ENCODE results near the gene PHACTR3. TPM values are rescaled to one million over a fixed set of nuclear protein-coding genes. Genes with fewer than 3 reads are reported as not detected.

The PHACTR3 gene
- total RNA-seq, 1 experiment from 2014 or later: 30.6 TPM

- Histone ChIP-seq H3K4me2 (ENCODE audit: low read length) (no peak overlapping the region), H3K9me2 (replicated peaks; ENCODE audit: low read length) (no peaks in the 10 kb centered on the region), H3K9me3 (ENCODE audit: low read length) (no peaks in the 10 kb centered on the region), H3K9ac (ENCODE audit: low read length) (no peak overlapping the region), H3K4me3 (ENCODE audit: low read length) (no peak overlapping the region), H3K36me3 (ENCODE audit: low read depth, low read length) (no peaks in the 10 kb centered on the region), H3K4me1 (ENCODE audit: insufficient read depth, low read length) (peaks cover 13% of the 10 kb centered on the region; the same call in 1 of the 2 replicates), H3K27ac (ENCODE audit: low read length) (no peak overlapping the region), H3F3A (ENCODE audit: low read length, unreplicated experiment) (no peaks in the 10 kb centered on the region), H3K79me2 (ENCODE audit: low read length) (no peaks in the 10 kb centered on the region), H2AFZ (ENCODE audit: low read length) (no peak overlapping the region), H4K20me1 (ENCODE audit: low read length) (no peaks in the 10 kb centered on the region), H3K27me3 (ENCODE audit: low read length) (no peaks in the 10 kb centered on the region)
- CTCF ChIA-PET: interaction anchor here (0.6 kb wide), 1 partner anchor 63 kb away, joined by 3 read pairs; no protein-coding TSS in a partner anchor
- no TSS peak for BruUV-seq (replicated peaks)
- TF ChIP-seq EZH2 (IDR thresholded peaks at IDR 0.05; ENCODE audit: low read length, unreplicated experiment): no peak
- TF ChIP-seq CTCF (conservative IDR thresholded peaks at IDR 0.05; ENCODE audit: low read depth, low read length): no peak
- no peak for TF ChIP-seq EZH2phosphoT487 (IDR thresholded peaks at IDR 0.05; ENCODE audit: borderline replicate concordance, low read length)
- intact Hi-C loops (cut with micrococcal nuclease): no loop called here
- POLR2A ChIA-PET (ENCODE audit: unreplicated experiment): no interaction called here
- DNase-seq (no peak), ATAC-seq (no peak)
Measured at GRCh38 chr20:59786801-59787537, 182.6 kb downstream of the PHACTR3 start.

GRCh38 chr20:59787538-59787890 is 183.2 kb downstream of the PHACTR3 start:
- ATAC-seq (no peak), DNase-seq (no peak)
- no peaks in the 10 kb centered on the region for H3K36me3 ChIP-seq (ENCODE audit: low read depth, low read length)
- POLR2A ChIA-PET (ENCODE audit: unreplicated experiment): no interaction called here
- no peak overlapping the region for H3K4me3 ChIP-seq (ENCODE audit: low read length)
- H3K27me3 ChIP-seq (ENCODE audit: low read length): no peaks in the 10 kb centered on the region
- peaks cover 13% of the 10 kb centered on the region; the same call in 1 of the 2 replicates for H3K4me1 ChIP-seq (ENCODE audit: insufficient read depth, low read length)
- intact Hi-C loops (cut with micrococcal nuclease): no loop called here
- no peaks in the 10 kb centered on the region for H3K9me3 ChIP-seq (ENCODE audit: low read length)
- no TSS peak for BruUV-seq (replicated peaks)
- TF ChIP-seq EZH2 (IDR thresholded peaks at IDR 0.05; ENCODE audit: low read length, unreplicated experiment) (no peak), EZH2phosphoT487 (IDR thresholded peaks at IDR 0.05; ENCODE audit: borderline replicate concordance, low read length) (no peak), CTCF (conservative IDR thresholded peaks at IDR 0.05; ENCODE audit: low read depth, low read length) (no peak)
- no peaks in the 10 kb centered on the region for H4K20me1 ChIP-seq (ENCODE audit: low read length)
- no peak overlapping the region for H3K4me2 ChIP-seq (ENCODE audit: low read length)
- H3K27ac ChIP-seq (ENCODE audit: low read length): no peak overlapping the region
- H3K9ac ChIP-seq (ENCODE audit: low read length): no peak overlapping the region
- H3K9me2 ChIP-seq (replicated peaks; ENCODE audit: low read length): no peaks in the 10 kb centered on the region
- H3K79me2 ChIP-seq (ENCODE audit: low read length): no peaks in the 10 kb centered on the region
- H2AFZ ChIP-seq (ENCODE audit: low read length): no peak overlapping the region
- CTCF ChIA-PET: interaction anchor here (0.6 kb wide), 1 partner anchor 63 kb away, joined by 3 read pairs; no protein-coding TSS in a partner anchor
- H3F3A ChIP-seq (ENCODE audit: low read length, unreplicated experiment): no peaks in the 10 kb centered on the region

GRCh38 chr20:59788196-59788735 is 183.9 kb downstream of the PHACTR3 start:
- ATAC-seq (no peak), DNase-seq (no peak)
- Histone ChIP-seq H3K9me2 (replicated peaks; ENCODE audit: low read length) (no peaks in the 10 kb centered on the region), H3K36me3 (ENCODE audit: low read depth, low read length) (no peaks in the 10 kb centered on the region), H3K9me3 (ENCODE audit: low read length) (no peaks in the 10 kb centered on the region), H3K4me3 (ENCODE audit: low read length) (no peak overlapping the region), H4K20me1 (ENCODE audit: low read length) (no peaks in the 10 kb centered on the region), H2AFZ (ENCODE audit: low read length) (no peak overlapping the region), H3F3A (ENCODE audit: low read length, unreplicated experiment) (no peaks in the 10 kb centered on the region), H3K9ac (ENCODE audit: low read length) (no peak overlapping the region), H3K4me2 (ENCODE audit: low read length) (no peak overlapping the region), H3K27ac (ENCODE audit: low read length) (no peak overlapping the region), H3K4me1 (ENCODE audit: insufficient read depth, low read length) (peaks cover 13% of the 10 kb centered on the region; the same call in 1 of the 2 replicates), H3K79me2 (ENCODE audit: low read length) (no peaks in the 10 kb centered on the region), H3K27me3 (ENCODE audit: low read length) (no peaks in the 10 kb centered on the region)
- intact Hi-C loops (cut with micrococcal nuclease): no loop called here
- no TSS peak for BruUV-seq (replicated peaks)
- POLR2A ChIA-PET (ENCODE audit: unreplicated experiment): no interaction called here
- CTCF ChIA-PET: no interaction called here
- TF ChIP-seq EZH2phosphoT487 (IDR thresholded peaks at IDR 0.05; ENCODE audit: borderline replicate concordance, low read length): no peak
- TF ChIP-seq EZH2 (IDR thresholded peaks at IDR 0.05; ENCODE audit: low read length, unreplicated experiment): no peak
- TF ChIP-seq CTCF (conservative IDR thresholded peaks at IDR 0.05; ENCODE audit: low read depth, low read length): no peak
